Ovary (tissue), 3 donors: Measurements from ENCODE around the gene MOB3C.

Experiments used
- CTCF ChIP-seq, 3 donors: fragments of 450-650 bp in 2 of 3; fragments of 200-600 bp in 1 of 3; IDR thresholded peaks; one replicate each; pipeline versions ENCODE4 v1.5.1 to v1.8.0; 2016 to 2022; ENCODE audit warnings: antibody characterized with exemption in 3 of 3, mild to moderate bottlenecking in 1 of 3
- EP300 ChIP-seq: sonication (generic); formaldehyde crosslinking; IDR thresholded peaks from one replicate; pipeline ENCODE4 v1.6.1; 2017; ENCODE audit warnings: antibody characterized with exemption
- POLR2A ChIP-seq: fragments of 450-650 bp; IDR thresholded peaks from one replicate; pipeline ENCODE4 v1.6.1; 2017; ENCODE audit warnings: antibody characterized with exemption, mild to moderate bottlenecking, moderate library complexity
- donor health status: DM: no; HTN: no; CAD: no.

- TF ChIP-seq POLR2A (no peak), CTCF (IDR thresholded peaks at IDR 0.05) (no peak), EP300 (no peak)
Measured at GRCh38 chr1:46655848-46656247, 39.2 kb upstream of the MOB3C start.
